IPS DF 19.7 (cell line): ENCODE measurements around the gene DACH1.
"Not testable (repeated sequence)": the region's sequence is repeated elsewhere in the genome, so short reads cannot be mapped to it uniquely, and the experiment has no call there.

Source experiments
- DNase-seq: peaks from one replicate; pipeline ENCODE4 v3.0.0-alpha.2; 2013; ENCODE audit warnings: low read depth, low spot score

DACH1 gene

GRCh38 chr13:71828564-71828963, 38.4 kb downstream of the DACH1 start:
- DNase-seq, result no peak

- no peak for DNase-seq
Measured at GRCh38 chr13:71828117-71828516, 38.9 kb downstream of the DACH1 start.

DNA sequence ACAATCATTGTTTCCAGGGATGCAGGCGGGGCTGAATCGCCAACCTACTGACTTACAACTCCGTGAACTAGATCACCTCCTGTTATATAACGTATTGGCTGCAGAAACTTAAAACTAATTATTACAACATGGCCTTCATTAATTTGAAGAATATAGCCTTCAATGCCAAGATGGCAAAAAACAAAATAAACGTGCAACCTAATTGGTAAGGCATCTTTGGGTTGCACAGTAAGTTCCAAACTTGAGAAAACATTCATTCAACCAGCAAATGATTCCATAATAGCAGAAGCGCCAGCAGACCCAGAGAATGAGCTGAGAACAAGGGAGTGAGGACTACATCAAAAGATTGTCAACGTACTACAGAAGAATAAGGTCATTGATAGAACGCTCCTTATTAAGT, 39.8 kb downstream of the DACH1 start:
- no peak for DNase-seq

GRCh38 chr13:71820699-71821098, 46.3 kb downstream of the DACH1 start:
- DNase-seq, result no peak

DNA sequence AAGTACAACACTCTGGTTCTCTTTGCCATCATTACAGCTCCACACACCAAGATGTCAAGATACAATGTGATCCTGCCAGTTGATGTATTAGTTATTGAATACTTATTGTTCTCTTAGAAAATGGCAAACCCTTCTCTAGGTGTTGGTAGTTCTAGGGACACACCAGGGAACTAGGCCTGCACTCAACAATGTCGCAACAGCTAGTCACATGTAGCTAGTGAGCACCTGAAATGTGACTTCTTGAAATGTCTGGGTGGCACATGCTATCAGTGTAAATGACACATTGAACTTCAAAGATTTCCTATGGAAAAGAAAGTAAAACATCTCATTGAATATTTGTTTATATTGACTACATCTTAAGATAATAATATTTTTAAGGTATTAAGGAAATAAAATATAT, 49.7 kb downstream of the DACH1 start:
- no peak for DNase-seq

DNA sequence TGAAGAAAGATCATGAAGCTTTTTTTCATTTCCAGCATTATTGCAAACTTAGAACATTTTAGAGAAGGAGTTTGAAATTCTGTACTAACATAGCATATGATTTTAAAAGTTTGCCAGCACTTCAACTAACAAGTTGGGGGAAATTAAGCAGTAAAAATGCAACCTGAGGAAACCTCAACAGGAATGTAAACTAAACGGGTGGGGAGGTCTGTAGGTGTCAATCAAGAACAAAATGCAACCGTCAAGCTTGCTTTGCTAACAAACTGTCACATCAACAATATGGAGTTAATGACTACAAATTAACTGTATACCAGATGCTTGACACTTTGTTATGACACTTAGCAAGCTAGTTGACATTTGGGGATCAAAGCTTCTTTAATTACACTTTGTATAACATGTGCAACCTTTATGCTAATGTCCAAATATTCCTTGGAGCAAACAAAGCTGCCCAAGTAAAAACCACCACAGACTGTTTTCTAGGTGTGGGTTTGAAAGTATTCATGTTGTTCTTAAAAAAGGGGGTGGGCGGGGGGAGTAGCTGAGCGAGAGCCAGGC, 52.1 kb downstream of the DACH1 start:
- no peak for DNase-seq

- no peak for DNase-seq
Measured at GRCh38 chr13:71813187-71813586, 53.8 kb downstream of the DACH1 start.

DNA sequence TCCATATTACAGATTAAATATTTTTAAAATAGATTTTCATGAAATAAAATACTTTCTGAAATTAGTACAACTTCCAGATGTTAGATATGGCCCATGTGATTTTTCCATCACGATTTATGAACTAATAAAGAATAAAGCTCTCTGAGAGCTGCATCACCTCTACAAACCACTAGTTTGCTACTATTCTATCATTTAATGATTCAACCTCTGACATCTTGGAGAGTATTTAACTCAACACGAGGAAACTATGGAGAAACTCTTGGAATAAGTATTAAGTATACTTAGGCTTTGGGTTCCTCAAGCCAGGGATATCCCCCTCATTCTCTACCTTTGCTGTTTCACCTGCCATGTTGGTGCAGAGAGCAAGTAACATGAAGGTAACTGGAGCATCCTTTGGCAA, 55.7 kb downstream of the DACH1 start:
- DNase-seq, result no peak

- DNase-seq, result no peak
Measured at GRCh38 chr13:71808708-71809107, 58.3 kb downstream of the DACH1 start.

DNA sequence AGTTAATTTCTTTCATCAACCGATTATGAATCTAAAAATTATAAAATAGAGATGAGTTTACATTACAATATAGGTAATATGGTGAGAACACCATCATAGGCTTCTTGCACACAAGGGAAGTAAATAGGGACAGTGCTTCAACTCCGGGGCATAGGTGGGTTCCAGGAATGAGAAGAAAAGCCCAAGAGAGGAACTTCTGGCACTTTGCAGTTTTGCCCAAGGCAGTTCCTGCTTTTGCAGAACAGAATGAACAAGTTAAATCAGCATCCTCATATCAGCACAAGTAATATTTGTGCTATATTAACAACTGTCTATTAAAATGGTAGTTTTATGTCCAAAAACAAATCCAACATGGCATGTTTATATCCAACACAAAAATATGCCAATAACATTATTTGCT, 60.1 kb downstream of the DACH1 start:
- no peak for DNase-seq

DNA sequence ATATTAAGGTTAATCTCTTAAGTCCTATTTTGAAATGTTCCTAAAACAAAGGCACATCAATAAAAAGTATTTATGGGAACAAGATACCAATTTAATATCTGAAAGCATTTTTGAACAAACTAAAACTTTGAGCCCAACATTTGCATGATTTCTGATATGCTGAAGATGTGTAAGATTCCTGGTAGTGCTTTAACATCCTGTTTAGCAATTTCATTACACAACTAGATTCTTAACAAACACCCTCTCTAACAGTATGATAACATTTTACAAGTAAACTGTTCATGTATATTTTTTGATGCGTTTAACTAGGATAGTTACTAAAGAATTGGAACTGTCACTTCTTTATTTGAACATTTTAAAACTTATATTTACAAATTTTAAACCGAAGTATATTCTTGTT, 63.9 kb downstream of the DACH1 start:
- DNase-seq, result no peak

- DNase-seq, result no peak
Measured at GRCh38 chr13:71801781-71802180, 65.2 kb downstream of the DACH1 start.

- DNase-seq, result no peak
Measured at GRCh38 chr13:71801165-71801760, 65.7 kb downstream of the DACH1 start.

DNA sequence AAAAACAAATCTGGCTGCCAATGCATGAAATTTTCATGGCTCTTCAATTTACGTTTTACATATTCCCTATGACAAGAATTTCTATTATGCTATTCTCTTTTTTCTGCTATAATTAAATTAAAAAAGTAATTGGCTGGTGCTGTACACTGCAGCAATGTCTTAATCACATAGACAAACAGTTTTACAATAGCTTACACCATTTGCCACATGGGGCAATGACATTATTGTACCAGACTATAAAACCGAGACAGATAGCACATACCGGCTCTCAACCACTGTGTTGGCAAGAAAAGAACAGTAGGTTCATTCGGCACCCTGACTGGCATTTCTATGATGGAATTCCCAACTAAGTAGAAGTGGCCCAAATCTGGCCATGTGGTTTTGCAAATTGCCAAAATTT, 67.7 kb downstream of the DACH1 start:
- no peak for DNase-seq

GRCh38 chr13:71798707-71799106, 68.3 kb downstream of the DACH1 start:
- DNase-seq, result no peak

DNA sequence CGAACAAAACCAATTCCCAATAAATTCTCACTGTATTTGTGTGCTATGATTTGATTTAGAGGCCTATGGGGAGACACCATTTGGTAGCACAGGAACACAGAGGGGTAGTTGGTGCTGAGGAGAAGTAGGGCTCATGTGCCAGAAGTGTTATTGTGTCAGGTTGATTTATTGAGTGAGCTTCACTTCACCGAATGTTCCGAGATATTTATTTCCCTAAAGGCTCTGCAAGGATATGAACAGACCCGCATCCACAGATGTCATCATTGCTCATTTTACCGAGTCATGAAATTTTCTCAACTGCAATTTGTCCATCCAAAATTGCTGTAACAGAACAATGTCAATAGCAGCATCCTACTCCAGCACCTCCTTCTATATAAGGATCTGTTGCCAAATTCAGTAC, 69.5 kb downstream of the DACH1 start:
- DNase-seq, result no peak

GRCh38 chr13:71789693-71790329, 77.2 kb downstream of the DACH1 start:
- no peak for DNase-seq

DNA sequence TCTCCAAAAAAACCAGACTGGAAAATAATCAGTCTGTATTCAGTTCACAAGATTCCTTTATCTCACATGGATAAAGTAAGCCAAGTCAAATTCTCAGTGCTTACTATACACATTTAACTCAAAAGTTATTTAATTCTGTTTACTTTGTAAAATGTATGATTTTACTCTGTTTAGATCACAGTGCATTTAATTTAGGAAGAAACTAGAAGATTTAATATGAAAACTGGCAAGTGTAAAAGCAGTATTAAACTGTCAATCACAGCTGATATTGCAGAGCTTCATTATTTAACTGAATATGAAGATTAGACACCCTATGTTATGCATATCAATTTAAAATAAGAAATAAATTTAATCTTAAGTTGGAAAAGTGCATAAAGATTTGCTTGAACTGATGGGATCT, 78.0 kb downstream of the DACH1 start:
- no peak for DNase-seq

GRCh38 chr13:71787414-71787813, 79.6 kb downstream of the DACH1 start:
- DNase-seq, result no peak

- DNase-seq, result no peak
Measured at GRCh38 chr13:71786875-71787274, 80.1 kb downstream of the DACH1 start.

GRCh38 chr13:71785361-71785760, 81.6 kb downstream of the DACH1 start:
- no peak for DNase-seq

- DNase-seq, result no peak
Measured at GRCh38 chr13:71780546-71780945, 86.5 kb downstream of the DACH1 start.

GRCh38 chr13:71778998-71779397, 88.0 kb downstream of the DACH1 start:
- not testable (repeated sequence) for DNase-seq

GRCh38 chr13:71775966-71776365, 91.0 kb downstream of the DACH1 start:
- DNase-seq, result no peak
